Ishikawa (cell line): ENCODE data around the gene OR6K6.

ENCODE experiments used
- CEBPB ChIP-seq: IDR thresholded peaks from 2 replicates; pipeline ENCODE4 v1.6.1; 2012
- CREB1 ChIP-seq: IDR thresholded peaks from 2 replicates; pipeline ENCODE4 v1.6.1; 2012; ENCODE audit warnings: low read depth
- EGR1 ChIP-seq: IDR thresholded peaks from 2 replicates; pipeline ENCODE4 v1.6.1; 2012
- EP300 ChIP-seq: IDR thresholded peaks from 2 replicates; pipeline ENCODE4 v1.6.1; 2012; ENCODE audit warnings: borderline replicate concordance
- FOXM1 ChIP-seq: IDR thresholded peaks from 2 replicates; pipeline ENCODE4 v1.6.1; 2012; ENCODE audit warnings: low read depth, borderline replicate concordance
- MAX ChIP-seq: IDR thresholded peaks from 2 replicates; pipeline ENCODE4 v1.6.1; 2012
- REST ChIP-seq: IDR thresholded peaks from 2 replicates; pipeline ENCODE4 v1.6.1; 2012; ENCODE audit warnings: low read depth, mild to moderate bottlenecking
- TAF1 ChIP-seq: IDR thresholded peaks from 2 replicates; pipeline ENCODE4 v1.6.1; 2012; ENCODE audit warnings: low read depth, mild to moderate bottlenecking
- TEAD4 ChIP-seq: IDR thresholded peaks from 2 replicates; pipeline ENCODE4 v1.6.1; 2012
- YY1 ChIP-seq: IDR thresholded peaks from 2 replicates; pipeline ENCODE4 v1.6.1; 2012; ENCODE audit warnings: low read depth
- ZBTB7A ChIP-seq: IDR thresholded peaks from 2 replicates; pipeline ENCODE4 v1.6.1; 2012; ENCODE audit warnings: low read depth

GRCh38 chr1:158731707-158732106, 22.8 kb upstream of the OR6K6 start:
- no peak for TF ChIP-seq REST
- no peak for TF ChIP-seq TAF1
- no peak for TF ChIP-seq ZBTB7A
- TF ChIP-seq CREB1: no peak
- TF ChIP-seq TEAD4: no peak
- no peak for TF ChIP-seq YY1
- TF ChIP-seq CEBPB: no peak
- no peak for TF ChIP-seq EP300
- no peak for TF ChIP-seq FOXM1
- no peak for TF ChIP-seq MAX
- TF ChIP-seq EGR1: no peak
